RWPE2 (cell line): ENCODE measurements around the gene CTNND2.

ENCODE experiments used
- ATAC-seq: fragments of 200-7000 bp; cut with Tn5 transposase; 3 replicates; pipeline ENCODE4 v1.9.1; 2021; ENCODE audit warnings: low read depth
- DNase-seq: peaks from one replicate; pipeline ENCODE4 v3.0.0-alpha.2; 2020; ENCODE audit warnings: low spot score
- H3K27ac ChIP-seq: fragments of 450-650 bp; 2 replicates; pipeline ENCODE4 v1.5.1; 2017; ENCODE audit warnings: mild to moderate bottlenecking; ENCODE audit not compliant: poor library complexity, severe bottlenecking
- H3K27me3 ChIP-seq: fragments of 250-450 bp; sonication (Bioruptor Pico); 2 replicates; pipeline ENCODE4 v1.5.1; 2021; ENCODE audit warnings: mild to moderate bottlenecking, moderate library complexity; ENCODE audit not compliant: insufficient read depth, poor library complexity, severe bottlenecking
- H3K36me3 ChIP-seq: fragments of 250-450 bp; sonication (Bioruptor Pico); 2 replicates; pipeline ENCODE4 v1.5.1; 2020; ENCODE audit warnings: low read depth, mild to moderate bottlenecking, moderate library complexity
- H3K4me1 ChIP-seq: fragments of 250-450 bp; sonication (Bioruptor Pico); 2 replicates; pipeline ENCODE4 v1.5.1; 2021; ENCODE audit warnings: mild to moderate bottlenecking, moderate library complexity; ENCODE audit not compliant: insufficient read depth, poor library complexity, severe bottlenecking
- H3K4me3 ChIP-seq: fragments of 250-450 bp; sonication (Bioruptor Pico); 2 replicates; pipeline ENCODE4 v1.5.1; 2021; ENCODE audit warnings: mild to moderate bottlenecking, moderate library complexity; ENCODE audit not compliant: severe bottlenecking
- H3K9me3 ChIP-seq: fragments of 250-450 bp; sonication (Bioruptor Pico); 2 replicates; pipeline ENCODE4 v1.5.1; 2021; ENCODE audit warnings: mild to moderate bottlenecking, moderate library complexity; ENCODE audit not compliant: severe bottlenecking
- TF ChIP-seq, protein P1 (sequence below): fragments of 450-650 bp; IDR thresholded peaks from one replicate; pipeline ENCODE4 v1.5.1; 2017; ENCODE audit warnings: mild to moderate bottlenecking, moderate library complexity; ENCODE audit not compliant: poor library complexity, severe bottlenecking

The CTNND2 gene

GRCh38 chr5:11590475-11590874, 313.8 kb downstream of the CTNND2 start:
- TF ChIP-seq, protein P1, sequence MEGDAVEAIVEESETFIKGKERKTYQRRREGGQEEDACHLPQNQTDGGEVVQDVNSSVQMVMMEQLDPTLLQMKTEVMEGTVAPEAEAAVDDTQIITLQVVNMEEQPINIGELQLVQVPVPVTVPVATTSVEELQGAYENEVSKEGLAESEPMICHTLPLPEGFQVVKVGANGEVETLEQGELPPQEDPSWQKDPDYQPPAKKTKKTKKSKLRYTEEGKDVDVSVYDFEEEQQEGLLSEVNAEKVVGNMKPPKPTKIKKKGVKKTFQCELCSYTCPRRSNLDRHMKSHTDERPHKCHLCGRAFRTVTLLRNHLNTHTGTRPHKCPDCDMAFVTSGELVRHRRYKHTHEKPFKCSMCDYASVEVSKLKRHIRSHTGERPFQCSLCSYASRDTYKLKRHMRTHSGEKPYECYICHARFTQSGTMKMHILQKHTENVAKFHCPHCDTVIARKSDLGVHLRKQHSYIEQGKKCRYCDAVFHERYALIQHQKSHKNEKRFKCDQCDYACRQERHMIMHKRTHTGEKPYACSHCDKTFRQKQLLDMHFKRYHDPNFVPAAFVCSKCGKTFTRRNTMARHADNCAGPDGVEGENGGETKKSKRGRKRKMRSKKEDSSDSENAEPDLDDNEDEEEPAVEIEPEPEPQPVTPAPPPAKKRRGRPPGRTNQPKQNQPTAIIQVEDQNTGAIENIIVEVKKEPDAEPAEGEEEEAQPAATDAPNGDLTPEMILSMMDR: no peak
- DNase-seq: no peak
- H3K9me3 ChIP-seq: no peaks in the 10 kb centered on the region

DNA sequence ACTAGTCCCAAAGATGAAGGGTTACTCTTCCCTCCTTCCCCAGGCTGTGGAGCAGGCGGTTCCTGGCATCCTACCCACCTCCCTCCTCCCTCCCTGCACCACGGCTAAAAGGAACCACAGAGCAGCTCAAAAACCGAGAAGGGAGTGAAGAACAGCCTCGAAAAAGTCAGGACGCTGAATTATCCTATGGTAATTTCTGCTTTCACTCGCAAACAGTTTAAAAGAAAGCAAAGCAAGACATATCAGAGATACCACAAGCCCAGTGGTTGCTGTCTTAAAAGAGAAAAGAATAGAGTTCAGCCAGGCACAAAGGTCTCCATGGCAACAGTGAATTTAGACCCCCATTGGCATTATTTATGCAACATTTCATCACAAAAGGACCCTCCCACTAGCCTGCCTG, 315.4 kb downstream of the CTNND2 start:
- no peak overlapping the region for H3K4me3 ChIP-seq
- TF ChIP-seq, protein P1: no peak

More at GRCh38 chr5:11590475-11590874, 313.8 kb downstream of the CTNND2 start:
- H3K27me3 ChIP-seq: peaks cover 5% of the 10 kb centered on the region
- no peaks in the 10 kb centered on the region for H3K4me1 ChIP-seq
- no peaks in the 10 kb centered on the region for H3K36me3 ChIP-seq
- no peak overlapping the region for H3K4me3 ChIP-seq
- H3K27ac ChIP-seq: no peak overlapping the region
- ATAC-seq: no peak

DNA sequence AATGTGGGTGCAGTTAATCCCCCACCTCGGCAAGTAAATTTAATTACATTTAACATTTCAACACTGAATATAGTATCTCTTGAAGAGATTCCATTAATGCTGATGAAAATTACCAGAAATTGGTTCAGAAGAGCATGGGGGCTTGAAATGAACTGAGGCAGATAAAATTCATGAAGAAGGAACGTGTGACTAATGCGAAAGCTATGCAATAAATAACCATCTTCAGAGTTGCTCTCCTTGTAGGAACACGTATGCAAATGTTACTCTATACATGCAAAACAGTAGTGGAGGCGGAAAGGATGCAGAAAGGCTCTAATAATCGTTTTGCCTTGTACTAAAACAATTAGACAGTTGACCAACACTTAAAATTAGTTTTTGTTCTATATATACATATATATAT, 320.2 kb downstream of the CTNND2 start:
- peaks cover 8% of the 10 kb centered on the region for H3K27me3 ChIP-seq
- ATAC-seq: peak; percentile 85
- H3K27ac ChIP-seq: no peak overlapping the region

More for the DNA sequence above, 315.4 kb downstream of the CTNND2 start:
- H3K27ac ChIP-seq: no peak overlapping the region
- H3K27me3 ChIP-seq: peaks cover 5% of the 10 kb centered on the region
- H3K9me3 ChIP-seq: no peaks in the 10 kb centered on the region
- peaks cover 7% of the 10 kb centered on the region for H3K4me1 ChIP-seq
- DNase-seq (no peak), ATAC-seq (no peak)
- no peaks in the 10 kb centered on the region for H3K36me3 ChIP-seq

GRCh38 chr5:11579351-11579750, 324.9 kb downstream of the CTNND2 start:
- DNase-seq: no peak
- TF ChIP-seq, protein P1: no peak

More for the DNA sequence above, 320.2 kb downstream of the CTNND2 start:
- H3K4me3 ChIP-seq: no peak overlapping the region
- peaks cover 9% of the 10 kb centered on the region for H3K4me1 ChIP-seq
- no peak for DNase-seq
- TF ChIP-seq, protein P1: no peak
- no peaks in the 10 kb centered on the region for H3K9me3 ChIP-seq
- no peaks in the 10 kb centered on the region for H3K36me3 ChIP-seq

DNA sequence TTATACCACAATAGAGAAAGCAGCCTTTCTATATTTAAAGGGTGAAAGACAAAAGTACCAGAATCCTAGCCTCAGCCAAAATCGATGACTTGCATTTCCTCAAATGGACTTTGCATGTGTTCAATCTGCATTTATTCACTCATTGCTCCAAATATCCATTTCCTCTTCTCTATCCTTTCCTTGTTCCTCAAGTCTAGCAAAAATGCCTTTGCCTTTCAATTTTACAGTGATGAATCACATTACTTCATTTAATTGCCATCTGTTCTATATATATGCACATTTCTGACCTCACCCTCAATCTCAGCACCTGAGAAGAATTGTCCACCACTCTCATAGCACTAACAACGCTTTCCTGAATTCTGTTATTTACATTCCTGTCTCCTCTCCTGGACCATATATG, 329.5 kb downstream of the CTNND2 start:
- H3K27me3 ChIP-seq: peaks cover 25% of the 10 kb centered on the region
- TF ChIP-seq, protein P1: no peak
- no peak overlapping the region for H3K27ac ChIP-seq
- H3K36me3 ChIP-seq: no peaks in the 10 kb centered on the region
- no peak for DNase-seq
- no peak overlapping the region for H3K4me3 ChIP-seq
- no peaks in the 10 kb centered on the region for H3K4me1 ChIP-seq
- ATAC-seq: no peak
- H3K9me3 ChIP-seq: no peaks in the 10 kb centered on the region

More at GRCh38 chr5:11579351-11579750, 324.9 kb downstream of the CTNND2 start:
- no peak overlapping the region for H3K27ac ChIP-seq
- H3K36me3 ChIP-seq: no peaks in the 10 kb centered on the region
- H3K4me1 ChIP-seq: peaks cover 8% of the 10 kb centered on the region
- H3K9me3 ChIP-seq: no peaks in the 10 kb centered on the region
- ATAC-seq: no peak
- H3K4me3 ChIP-seq: no peak overlapping the region
- H3K27me3 ChIP-seq: peaks cover 27% of the 10 kb centered on the region
